H9 (cell line): Measurements from ENCODE around the gene ADGRA1. TPM values are rescaled to one million over a fixed set of nuclear protein-coding genes. Genes with fewer than 3 reads are reported as not detected.

ENCODE experiments used
- DNase-seq: peaks from one replicate; pipeline ENCODE4 v3.0.0-alpha.2; 2017
- H2AFZ ChIP-seq: one replicate; pipeline ENCODE4 v1.6.1; 2013; ENCODE audit warnings: mild to moderate bottlenecking, low read length, control low read depth, moderate library complexity
- H2AK5ac ChIP-seq: 2 replicates; pipeline ENCODE4 v1.6.1; 2013; ENCODE audit warnings: low read length, control low read depth, mixed read lengths; ENCODE audit not compliant: insufficient read length
- H2BK120ac ChIP-seq: one replicate; pipeline ENCODE4 v1.6.1; 2013; ENCODE audit warnings: low read depth, mild to moderate bottlenecking, low read length, control low read depth, inconsistent platforms; ENCODE audit not compliant: poor library complexity, severe bottlenecking
- H2BK12ac ChIP-seq: 2 replicates; pipeline ENCODE4 v1.6.1; 2013; ENCODE audit warnings: low read length, control low read depth, mixed read lengths, low read depth; ENCODE audit not compliant: insufficient read length
- H2BK15ac ChIP-seq: 2 replicates; pipeline ENCODE4 v1.6.1; 2013; ENCODE audit warnings: low read depth, low read length, control low read depth
- H2BK20ac ChIP-seq: one replicate; pipeline ENCODE4 v1.6.1; 2013; ENCODE audit warnings: low read depth, mild to moderate bottlenecking, low read length, control low read depth, inconsistent platforms; ENCODE audit not compliant: poor library complexity, severe bottlenecking
- H2BK5ac ChIP-seq: 2 replicates; pipeline ENCODE4 v1.6.1; 2013; ENCODE audit warnings: low read length, control low read depth, mixed read lengths; ENCODE audit not compliant: insufficient read length
- H3K14ac ChIP-seq: 2 replicates; pipeline ENCODE4 v1.6.1; 2013; ENCODE audit warnings: low read length, control low read depth; ENCODE audit not compliant: insufficient read depth
- H3K18ac ChIP-seq: 2 replicates; pipeline ENCODE4 v1.6.1; 2013; ENCODE audit warnings: low read depth, mild to moderate bottlenecking, mixed read lengths, low read length, control low read depth; ENCODE audit not compliant: insufficient read length
- H3K23ac ChIP-seq: 2 replicates; pipeline ENCODE4 v1.6.1; 2013; ENCODE audit warnings: low read length, control low read depth, mixed read lengths, low read depth; ENCODE audit not compliant: insufficient read length
- H3K23me2 ChIP-seq: 2 replicates; pipeline ENCODE4 v1.6.1; 2013; ENCODE audit warnings: low read depth, mild to moderate bottlenecking, mixed read lengths, low read length, control low read depth; ENCODE audit not compliant: insufficient read length, poor library complexity, severe bottlenecking
- H3K27ac ChIP-seq: 2 replicates; pipeline ENCODE4 v1.5.1; 2013; ENCODE audit warnings: low read length, control low read depth, mixed read lengths, low read depth; ENCODE audit not compliant: insufficient read length
- H3K27me3 ChIP-seq: 2 replicates; pipeline ENCODE4 v1.6.1; 2013; ENCODE audit warnings: low read length, control low read depth, inconsistent platforms; ENCODE audit not compliant: insufficient read depth
- H3K4ac ChIP-seq: 2 replicates; pipeline ENCODE4 v1.6.1; 2013; ENCODE audit warnings: low read depth, mild to moderate bottlenecking, control low read depth, inconsistent platforms, low read length, moderate library complexity
- H3K4me1 ChIP-seq: 2 replicates; pipeline ENCODE4 v1.6.1; 2013; ENCODE audit warnings: low read length, control low read depth, inconsistent platforms; ENCODE audit not compliant: insufficient read depth
- H3K4me2 ChIP-seq: 2 replicates; pipeline ENCODE4 v1.6.1; 2013; ENCODE audit warnings: low read length, control low read depth, mixed read lengths; ENCODE audit not compliant: insufficient read length, insufficient read depth
- H3K56ac ChIP-seq: 2 replicates; pipeline ENCODE4 v1.6.1; 2013; ENCODE audit warnings: low read depth, mild to moderate bottlenecking, mixed read lengths, low read length, control low read depth; ENCODE audit not compliant: insufficient read length
- H3K79me1 ChIP-seq: 2 replicates; pipeline ENCODE4 v1.6.1; 2013; ENCODE audit warnings: low read depth, mild to moderate bottlenecking, moderate library complexity, low read length, control low read depth, inconsistent platforms; ENCODE audit not compliant: insufficient read depth, poor library complexity, severe bottlenecking
- H3K79me2 ChIP-seq: 2 replicates; pipeline ENCODE4 v1.6.1; 2013; ENCODE audit warnings: low read length, control low read depth, inconsistent platforms; ENCODE audit not compliant: insufficient read depth
- H3K9ac ChIP-seq: 2 replicates; pipeline ENCODE4 v1.6.1; 2013; ENCODE audit warnings: low read length, control low read depth, mixed read lengths; ENCODE audit not compliant: insufficient read length; ENCODE audit errors: extremely low read depth
- H3K9me3 ChIP-seq: one replicate; pipeline ENCODE4 v1.6.1; 2013; ENCODE audit warnings: low read depth, low read length, inconsistent platforms; ENCODE audit not compliant: control insufficient read depth
- H3T11ph ChIP-seq: one replicate; pipeline ENCODE4 v1.6.1; 2013; ENCODE audit warnings: mild to moderate bottlenecking, low read length, control low read depth, inconsistent platforms
- H4K20me1 ChIP-seq: one replicate; pipeline ENCODE4 v1.6.1; 2013; ENCODE audit not compliant: control insufficient read depth, insufficient read length, insufficient read depth
- H4K5ac ChIP-seq: 2 replicates; pipeline ENCODE4 v1.6.1; 2013; ENCODE audit warnings: low read depth, mild to moderate bottlenecking, mixed read lengths, low read length, control low read depth; ENCODE audit not compliant: insufficient read length
- H4K8ac ChIP-seq: replicated peaks from 2 replicates; pipeline ENCODE4 v1.6.1; 2013; ENCODE audit warnings: low read length, control low read depth, mixed read lengths, low read depth; ENCODE audit not compliant: insufficient read length
- H4K91ac ChIP-seq: 2 replicates; pipeline ENCODE4 v1.6.1; 2013; ENCODE audit warnings: low read depth, mild to moderate bottlenecking, moderate library complexity, mixed read lengths, low read length, control low read depth; ENCODE audit not compliant: insufficient read length
- H3K27ac Mint-ChIP-seq, 3 experiments: 2 replicates in 2 of 3; 3 replicates in 1 of 3; pipeline ENCODE4 v1.8.0; 2020 to 2021; ENCODE audit warnings: mixed read lengths in 3 of 3, mild to moderate bottlenecking in 1 of 3, moderate library complexity in 1 of 3
- H3K27me3 Mint-ChIP-seq: 2 replicates; pipeline ENCODE4 v1.8.0; 2021; ENCODE audit warnings: low read depth, mild to moderate bottlenecking, moderate library complexity, mixed read lengths
- H3K36me3 Mint-ChIP-seq, 3 experiments: 2 replicates in 2 of 3; 3 replicates in 1 of 3; pipeline ENCODE4 v1.8.0; 2020 to 2021; ENCODE audit warnings: low read depth in 3 of 3, mixed read lengths in 3 of 3; ENCODE audit not compliant: insufficient read depth in 1 of 3
- H3K4me1 Mint-ChIP-seq, 2 experiments: 2 replicates each; pipeline ENCODE4 v1.8.0; 2020; ENCODE audit warnings: mixed read lengths in 2 of 2
- H3K4me3 Mint-ChIP-seq, 2 experiments: 2 replicates in 1 of 2; 3 replicates in 1 of 2; pipeline ENCODE4 v1.8.0; 2020 to 2021; ENCODE audit warnings: mild to moderate bottlenecking in 2 of 2, mixed read lengths in 2 of 2, moderate library complexity in 1 of 2
- H3K9me3 Mint-ChIP-seq, 2 experiments: 2 replicates in 1 of 2; 3 replicates in 1 of 2; pipeline ENCODE4 v1.8.0; 2020; ENCODE audit warnings: mild to moderate bottlenecking in 2 of 2, mixed read lengths in 2 of 2, moderate library complexity in 1 of 2
- CTCF ChIP-seq: fragments of 200-600 bp; sonication (generic); conservative IDR thresholded peaks from 3 replicates; pipeline ENCODE4 v1.8.0; 2021; ENCODE audit warnings: antibody characterized with exemption, mild to moderate bottlenecking
- WGBS: extraction: QIAGEN DNeasy Blood & Tissue Kit; methylation state at CpG from one replicate; pipeline ENCODE4 v1.1.7; 2013; ENCODE audit warnings: missing lambda C conversion rate, low lambda C conversion rate, mixed read lengths; ENCODE audit not compliant: insufficient read length; ENCODE audit errors: extremely low coverage; 5-methylcytosine and 5-hydroxymethylcytosine counted together
- total RNA-seq: library from RNA; stranded (reverse); gene quantifications from 2 replicates; pipeline ENCODE4 v1.2.1, GENCODE V29; 2021

ADGRA1 gene
- total RNA-seq, 1 experiment from 2014 or later, result 0.11 TPM

GRCh38 chr10:133128126-133129070, 40.7 kb downstream of the ADGRA1 start:
- H3K56ac ChIP-seq, result no peak overlapping the region
- Mint-ChIP-seq H3K27me3 (peaks cover 8% of the 10 kb centered on the region), H3K36me3 (no peaks in the 10 kb centered on the region; a peak in 1 of 7 replicates), H3K9me3 (peaks cover 0 to 7% of the 10 kb centered on the region in 2 experiments; a peak in 2 of 5 replicates), H3K4me1 (peaks cover 0 to 2% of the 10 kb centered on the region in 2 experiments; a peak in 1 of 4 replicates), H3K27ac (no peak overlapping the region), H3K4me3 (no peak overlapping the region)
- no peak overlapping the region for H3K27ac ChIP-seq
- H2AFZ ChIP-seq, result no peak overlapping the region
- no peak overlapping the region for H3K18ac ChIP-seq
- H4K5ac ChIP-seq, result no peak overlapping the region
- H2BK5ac ChIP-seq, result no peak overlapping the region
- no peak overlapping the region for H2BK20ac ChIP-seq
- H3K9me3 ChIP-seq, result no peaks in the 10 kb centered on the region
- peak; percentile 54 for DNase-seq
- no peak overlapping the region for H3K23ac ChIP-seq
- H4K91ac ChIP-seq, result no peak overlapping the region
- H2BK15ac ChIP-seq, result no peak overlapping the region
- H3K14ac ChIP-seq, result no peak overlapping the region; the same call in 1 of the 2 replicates
- no peak overlapping the region for H2BK120ac ChIP-seq
- no peaks in the 10 kb centered on the region for H4K20me1 ChIP-seq
- H3K23me2 ChIP-seq, result no peaks in the 10 kb centered on the region
- H3K4me2 ChIP-seq, result no peak overlapping the region
- no peaks in the 10 kb centered on the region for H3K79me2 ChIP-seq
- TF ChIP-seq CTCF, result no peak
- no peak overlapping the region for H2AK5ac ChIP-seq
- H3K27me3 ChIP-seq, result no peaks in the 10 kb centered on the region
- no peak overlapping the region for H3K4ac ChIP-seq
- no peak overlapping the region for H2BK12ac ChIP-seq
- no peak overlapping the region for H3K9ac ChIP-seq
- no peak overlapping the region for H3T11ph ChIP-seq
- no peak overlapping the region for H4K8ac ChIP-seq
- WGBS, result no CpG with 5 or more reads among the region's 83 CpGs
- no peaks in the 10 kb centered on the region for H3K79me1 ChIP-seq
- no peaks in the 10 kb centered on the region for H3K4me1 ChIP-seq
